Measurements from ENCODE around the gene DNMBP. TPM values are rescaled to one million over a fixed set of nuclear protein-coding genes. Genes with fewer than 3 reads are reported as not detected.

The DNMBP gene
- total and polyA plus RNA-seq, 2 of the 8 experiments (the other 6 are each of a cell fraction or from before 2014, with no cell fraction given): 19.1 to 26.4 TPM

DNA sequence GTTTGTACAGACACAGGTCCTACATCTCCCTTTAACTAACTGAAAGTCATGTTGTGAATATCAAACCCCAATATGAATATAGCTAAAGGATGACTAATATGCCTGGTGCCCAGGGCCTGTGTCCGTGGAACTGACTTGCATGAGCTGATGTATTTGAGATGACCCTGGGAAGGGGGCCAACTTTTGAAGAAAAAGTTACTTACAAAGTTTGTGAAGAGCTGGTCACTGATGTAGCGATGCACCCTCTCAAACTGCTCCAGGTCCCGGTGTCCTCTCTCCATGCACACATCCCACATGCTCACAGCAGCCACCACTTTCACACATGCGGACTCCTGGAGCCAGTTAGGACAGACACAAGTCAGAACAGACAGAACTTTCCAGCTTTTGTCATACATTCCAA lies 121.1 kb downstream of the DNMBP start:
- H4K20me1 ChIP-seq (replicated peaks in 1 of 2; ENCODE audit: control insufficient read depth in 1 of 2, insufficient read depth in 2 of 2, low read length in 2 of 2): peaks cover 0 to 4% of the 10 kb centered on the region in 2 experiments
- TF ChIP-seq CTBP2 (IDR thresholded peaks at IDR 0.05; ENCODE audit: borderline replicate concordance, insufficient read depth, insufficient read length, low read length): no peak
- no peak for TF ChIP-seq TAF7 (optimal IDR thresholded peaks at IDR 0.05; ENCODE audit: borderline replicate concordance, low read depth, low read length)
- TF ChIP-seq, protein P1, sequence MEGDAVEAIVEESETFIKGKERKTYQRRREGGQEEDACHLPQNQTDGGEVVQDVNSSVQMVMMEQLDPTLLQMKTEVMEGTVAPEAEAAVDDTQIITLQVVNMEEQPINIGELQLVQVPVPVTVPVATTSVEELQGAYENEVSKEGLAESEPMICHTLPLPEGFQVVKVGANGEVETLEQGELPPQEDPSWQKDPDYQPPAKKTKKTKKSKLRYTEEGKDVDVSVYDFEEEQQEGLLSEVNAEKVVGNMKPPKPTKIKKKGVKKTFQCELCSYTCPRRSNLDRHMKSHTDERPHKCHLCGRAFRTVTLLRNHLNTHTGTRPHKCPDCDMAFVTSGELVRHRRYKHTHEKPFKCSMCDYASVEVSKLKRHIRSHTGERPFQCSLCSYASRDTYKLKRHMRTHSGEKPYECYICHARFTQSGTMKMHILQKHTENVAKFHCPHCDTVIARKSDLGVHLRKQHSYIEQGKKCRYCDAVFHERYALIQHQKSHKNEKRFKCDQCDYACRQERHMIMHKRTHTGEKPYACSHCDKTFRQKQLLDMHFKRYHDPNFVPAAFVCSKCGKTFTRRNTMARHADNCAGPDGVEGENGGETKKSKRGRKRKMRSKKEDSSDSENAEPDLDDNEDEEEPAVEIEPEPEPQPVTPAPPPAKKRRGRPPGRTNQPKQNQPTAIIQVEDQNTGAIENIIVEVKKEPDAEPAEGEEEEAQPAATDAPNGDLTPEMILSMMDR (IDR thresholded peaks at IDR 0.05; ENCODE audit: control extremely low read depth in 1 of 3, insufficient read depth in 1 of 3, low read depth in 1 of 3, low read length in 3 of 3): no peak
- no peak for TF ChIP-seq RFX5 (IDR thresholded peaks at IDR 0.05; ENCODE audit: borderline replicate concordance, low read depth, low read length)
- no peak for TF ChIP-seq POLR2A (IDR thresholded peaks at IDR 0.05; ENCODE audit: control extremely low read depth in 1 of 2, low read depth in 2 of 2, low read length in 2 of 2)
- TF ChIP-seq CHD2 (IDR thresholded peaks at IDR 0.05; ENCODE audit: low read length): no peak
- TF ChIP-seq, protein P2, sequence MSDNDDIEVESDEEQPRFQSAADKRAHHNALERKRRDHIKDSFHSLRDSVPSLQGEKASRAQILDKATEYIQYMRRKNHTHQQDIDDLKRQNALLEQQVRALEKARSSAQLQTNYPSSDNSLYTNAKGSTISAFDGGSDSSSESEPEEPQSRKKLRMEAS (IDR thresholded peaks at IDR 0.05): no peak
- no peak for TF ChIP-seq NANOG (IDR thresholded peaks at IDR 0.05; ENCODE audit: insufficient read depth, low read depth, low read length, poor library complexity, severe bottlenecking)
- no peak for TF ChIP-seq SIN3A (conservative IDR thresholded peaks at IDR 0.05 in 1 of 2, IDR thresholded peaks at IDR 0.05 in 1 of 2; ENCODE audit: low read depth in 1 of 2, low read length in 2 of 2)
- TF ChIP-seq, protein P3, sequence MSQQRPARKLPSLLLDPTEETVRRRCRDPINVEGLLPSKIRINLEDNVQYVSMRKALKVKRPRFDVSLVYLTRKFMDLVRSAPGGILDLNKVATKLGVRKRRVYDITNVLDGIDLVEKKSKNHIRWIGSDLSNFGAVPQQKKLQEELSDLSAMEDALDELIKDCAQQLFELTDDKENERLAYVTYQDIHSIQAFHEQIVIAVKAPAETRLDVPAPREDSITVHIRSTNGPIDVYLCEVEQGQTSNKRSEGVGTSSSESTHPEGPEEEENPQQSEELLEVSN (IDR thresholded peaks at IDR 0.05): no peak

More for the DNA sequence above, 121.1 kb downstream of the DNMBP start:
- Histone ChIP-seq H3K4me1 (replicated peaks in 1 of 4; ENCODE audit: control insufficient read depth in 3 of 4, insufficient read depth in 4 of 4, low read length in 3 of 4) (no peaks in the 10 kb centered on the region), H4K91ac (replicated peaks; ENCODE audit: insufficient read length, low read length) (no peak overlapping the region), H3K4me3 (ENCODE audit: extremely low read depth in 1 of 4, insufficient read depth in 2 of 4, low read depth in 3 of 4, low read length in 4 of 4) (no peak overlapping the region), H3K79me1 (ENCODE audit: low read depth, low read length) (no peaks in the 10 kb centered on the region), H2AFZ (ENCODE audit: low read length) (no peak overlapping the region), H3K56ac (replicated peaks; ENCODE audit: insufficient read length, low read depth, low read length) (no peak overlapping the region), H3K23me2 (ENCODE audit: low read depth, low read length) (no peaks in the 10 kb centered on the region), H3K18ac (ENCODE audit: extremely low read depth, low read length) (no peak overlapping the region), H4K5ac (ENCODE audit: insufficient read length, low read depth, low read length) (no peak overlapping the region), H3K14ac (ENCODE audit: insufficient read length) (no peak overlapping the region), H3K9me3 (ENCODE audit: insufficient read depth in 2 of 2, low read depth in 1 of 2, low read length in 1 of 2) (no peaks in the 10 kb centered on the region), H3K23ac (ENCODE audit: insufficient read length) (no peak overlapping the region), H2BK12ac (ENCODE audit: low read depth, low read length) (no peak overlapping the region), H3K36me3 (ENCODE audit: control insufficient read depth in 2 of 4, insufficient read depth in 4 of 4, low read length in 3 of 4) (peaks cover 53 to 87% (median 76%) of the 10 kb centered on the region in 4 experiments), H4K8ac (ENCODE audit: extremely low read depth, insufficient read depth, low read length) (no peak overlapping the region), H2BK20ac (ENCODE audit: low read length) (no peak overlapping the region), H2AK5ac (ENCODE audit: low read depth, low read length) (no peak overlapping the region), H3K4ac (replicated peaks; ENCODE audit: insufficient read length, low read depth, low read length) (no peak overlapping the region), H3K9ac (replicated peaks in 1 of 4; ENCODE audit: extremely low read depth in 1 of 4, low read depth in 3 of 4, low read length in 3 of 4) (no peak overlapping the region), H2BK120ac (replicated peaks; ENCODE audit: low read depth, low read length) (no peak overlapping the region), H3K79me2 (ENCODE audit: control insufficient read depth in 1 of 2, insufficient read depth in 2 of 2, low read length in 2 of 2) (no peaks in the 10 kb centered on the region), H2BK15ac (ENCODE audit: low read length) (no peak overlapping the region), H3K27ac (ENCODE audit: low read depth, low read length) (no peak overlapping the region), H3K27me3 (replicated peaks in 1 of 4; ENCODE audit: control insufficient read depth in 3 of 4, extremely low read depth in 1 of 4, insufficient read depth in 3 of 4, low read length in 3 of 4) (no peaks in the 10 kb centered on the region), H3K4me2 (ENCODE audit: insufficient read depth in 1 of 2, low read depth in 2 of 2, low read length in 2 of 2) (no peak overlapping the region), H2BK5ac (ENCODE audit: low read depth, low read length) (no peak overlapping the region)
- POLR2A ChIA-PET (ENCODE audit: partially characterized antibody): interaction anchor here (0.7 to 6.4 kb wide), 14 partner anchors 8 to 193 kb away, joined by 3 to 58 read pairs (median 4); partner anchors contain the start of gene CPN1
- CTCF ChIA-PET (ENCODE audit: partially characterized antibody): interaction anchor here (0.6 to 1.5 kb wide), 5 partner anchors 17 to 1842 kb away, joined by 3 to 9 read pairs (median 3); no protein-coding TSS in a partner anchor
- no peak for DNase-seq (ENCODE audit: low read depth in 1 of 2, low spot score in 2 of 2)
- WGBS, 2 experiments (ENCODE audit: extremely low coverage in 1 of 2, insufficient coverage in 1 of 2, insufficient read length in 1 of 2, insufficient replicate concordance in 2 of 2, low coverage in 1 of 2, low lambda C conversion rate in 2 of 2, missing lambda C conversion rate in 1 of 2): 92% methylated on average over 4 of the region's 4 CpGs; no CpG with 5 or more reads in 1 of the 2 experiments
- FAIRE-seq: no peak

All from H1 (cell line).